Fibroblast of villous mesenchyme (primary cell): Measurements from ENCODE around the gene UMODL1. TPM values are rescaled to one million over a fixed set of nuclear protein-coding genes. Genes with fewer than 3 reads are reported as not detected.
A peak's percentile ranks its signal among the peaks of the same experiment; 100 is the strongest.

Experiments used
- DNase-seq: peaks from one replicate; pipeline ENCODE4 v3.0.0-alpha.2; 2010; ENCODE audit warnings: low read depth
- H3K4me3 ChIP-seq: 2 replicates; pipeline ENCODE4 v1.5.1; 2011; ENCODE audit warnings: low read depth, mild to moderate bottlenecking, low read length
- CTCF ChIP-seq: IDR thresholded peaks from 2 replicates; pipeline ENCODE4 v1.5.1; 2012; ENCODE audit warnings: low read depth, mild to moderate bottlenecking, low read length; ENCODE audit not compliant: insufficient read depth
- total RNA-seq: library from RNA; depleted of rRNA; stranded (reverse); fragments of >200 nt; gene quantifications from 2 replicates; pipeline ENCODE4 v1.2.3, GENCODE V29; 2012

The UMODL1 gene
- total RNA-seq, 1 donor = not detected

GRCh38 chr21:42039470-42039901, 31.6 kb upstream of the UMODL1 start:
- DNase-seq = peak; percentile 84
- TF ChIP-seq CTCF = no peak
- H3K4me3 ChIP-seq = no peak overlapping the region

GRCh38 chr21:42039911-42040351, 31.2 kb upstream of the UMODL1 start:
- no peak overlapping the region for H3K4me3 ChIP-seq
- no peak for TF ChIP-seq CTCF
- peak; percentile 76 for DNase-seq

- TF ChIP-seq CTCF = no peak
- H3K4me3 ChIP-seq = no peak overlapping the region
- peak; percentile 99 for DNase-seq
These were observed 30.5 kb upstream of the UMODL1 start for GRCh38 chr21:42040411-42041180.

GRCh38 chr21:42041246-42041645, 29.9 kb upstream of the UMODL1 start:
- DNase-seq = no peak
- H3K4me3 ChIP-seq = no peak overlapping the region
- no peak for TF ChIP-seq CTCF

GRCh38 chr21:42041711-42042110, 29.4 kb upstream of the UMODL1 start:
- no peak overlapping the region for H3K4me3 ChIP-seq
- DNase-seq = no peak
- no peak for TF ChIP-seq CTCF

GRCh38 chr21:42042651-42043050, 28.5 kb upstream of the UMODL1 start:
- no peak for DNase-seq
- no peak for TF ChIP-seq CTCF
- H3K4me3 ChIP-seq = no peak overlapping the region
